Amniotic stem cell (primary cell): ENCODE results near the gene RTN4.

ENCODE experiments used
- DNase-seq: peaks from one replicate; lab custom pipeline; 2025; lab: John Stamatoyannopoulos, UW

Gene RTN4

DNA sequence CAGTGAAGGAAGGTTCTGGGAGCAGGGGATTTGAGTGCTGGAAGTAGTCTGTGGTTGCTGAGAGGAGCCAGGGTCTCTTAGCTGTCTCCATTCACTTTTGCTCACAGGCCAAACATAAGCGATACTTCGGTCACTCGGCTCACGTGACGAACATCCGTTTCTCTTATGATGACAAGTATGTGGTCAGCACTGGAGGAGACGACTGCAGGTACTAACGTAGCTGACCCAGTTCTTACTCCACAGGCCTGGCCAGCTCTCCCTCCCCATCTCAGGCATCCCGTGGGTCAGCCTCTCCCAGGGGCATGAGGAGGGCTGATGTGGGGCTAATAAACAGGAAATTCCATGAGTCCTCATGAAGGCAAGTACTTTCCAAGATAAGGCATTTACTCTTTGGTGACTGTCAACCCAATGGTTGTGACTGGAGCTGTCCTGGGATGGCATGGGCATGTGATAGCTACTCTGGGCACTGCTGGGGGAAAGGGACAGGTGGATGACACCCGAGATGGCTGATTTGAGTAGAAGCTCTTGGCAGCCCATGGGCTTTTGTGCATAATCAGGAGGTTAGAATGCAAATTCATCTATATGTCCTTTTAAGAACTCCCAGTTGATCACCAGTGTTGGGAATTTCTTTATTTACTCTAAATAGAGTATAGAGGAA is 81.6 kb downstream of the RTN4 start:
- no peak for DNase-seq

GRCh38 chr2:54967759-54968365 is 82.4 kb downstream of the RTN4 start:
- DNase-seq, result no peak

GRCh38 chr2:54967269-54967668 is 83.0 kb downstream of the RTN4 start:
- no peak for DNase-seq

DNA sequence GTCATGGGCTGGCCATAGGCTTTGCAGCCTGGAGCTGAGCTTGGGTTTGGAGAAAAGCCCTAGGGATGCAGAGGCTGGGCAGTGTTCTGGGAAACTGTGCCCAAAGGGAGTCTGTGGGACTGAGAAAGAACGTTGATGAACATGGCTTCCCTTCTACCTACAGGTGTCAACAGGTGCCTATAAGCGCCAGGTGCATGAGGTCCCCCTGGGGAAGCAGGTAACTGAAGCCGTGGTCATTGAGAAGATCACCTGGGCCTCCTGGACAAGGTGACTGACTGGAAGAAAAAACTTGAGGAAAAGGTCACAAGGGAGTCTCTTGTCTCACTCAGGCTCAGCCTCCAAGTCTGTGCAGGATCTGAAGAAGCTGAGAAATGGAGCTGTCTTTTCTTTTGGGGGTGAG is 83.4 kb downstream of the RTN4 start:
- no peak for DNase-seq

DNA sequence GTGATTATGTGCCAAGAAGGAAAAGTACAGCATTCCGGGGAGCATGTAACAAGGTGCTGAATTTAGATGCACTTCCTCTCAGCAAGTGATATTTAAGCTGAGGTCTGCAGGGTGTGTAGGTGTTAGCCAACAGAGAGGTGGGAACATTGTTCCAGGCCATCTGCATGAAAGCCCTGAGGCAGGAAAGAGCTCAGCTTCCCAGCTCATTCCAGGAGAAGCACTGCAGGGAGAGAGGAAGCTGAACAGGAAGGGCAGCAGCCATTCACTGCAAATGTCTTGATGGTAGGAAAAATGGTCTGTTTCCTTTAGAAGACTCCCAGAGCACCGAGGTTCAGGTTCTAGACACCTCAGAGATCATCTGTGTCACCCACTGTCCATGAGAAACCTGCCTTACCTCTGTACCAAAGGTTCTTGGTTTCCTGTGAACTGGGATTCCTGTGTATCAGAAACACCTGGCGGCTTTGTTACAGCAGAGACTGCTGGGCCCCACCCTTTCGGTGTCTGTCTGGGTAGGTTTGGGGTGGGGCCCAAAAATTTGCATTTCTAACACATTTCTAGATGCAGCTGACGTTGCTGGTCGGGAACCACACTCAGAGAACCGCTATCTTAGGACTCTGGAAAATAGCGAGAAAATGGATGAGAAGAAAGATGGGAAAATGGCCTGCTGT is 84.0 kb downstream of the RTN4 start:
- no peak for DNase-seq

DNA sequence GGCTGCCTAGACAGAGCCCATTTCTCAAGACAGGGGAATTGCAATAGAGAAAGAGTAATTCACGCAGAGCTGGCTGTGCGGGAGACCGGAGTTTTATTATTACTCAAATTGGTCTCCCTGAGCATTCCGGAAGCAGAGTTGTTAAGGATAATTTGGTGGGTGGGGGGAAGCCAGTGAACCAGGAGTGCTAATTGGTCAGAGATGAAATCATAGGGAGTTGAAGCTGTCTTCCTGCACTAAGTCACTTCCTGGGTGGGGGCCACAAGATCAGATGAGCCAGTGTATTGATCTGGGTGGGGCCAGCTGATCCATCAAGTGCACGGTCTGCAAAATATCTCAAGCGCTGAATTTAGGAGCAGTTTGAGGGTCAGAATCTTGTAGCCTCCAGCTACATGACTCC is 84.8 kb downstream of the RTN4 start:
- no peak for DNase-seq

DNA sequence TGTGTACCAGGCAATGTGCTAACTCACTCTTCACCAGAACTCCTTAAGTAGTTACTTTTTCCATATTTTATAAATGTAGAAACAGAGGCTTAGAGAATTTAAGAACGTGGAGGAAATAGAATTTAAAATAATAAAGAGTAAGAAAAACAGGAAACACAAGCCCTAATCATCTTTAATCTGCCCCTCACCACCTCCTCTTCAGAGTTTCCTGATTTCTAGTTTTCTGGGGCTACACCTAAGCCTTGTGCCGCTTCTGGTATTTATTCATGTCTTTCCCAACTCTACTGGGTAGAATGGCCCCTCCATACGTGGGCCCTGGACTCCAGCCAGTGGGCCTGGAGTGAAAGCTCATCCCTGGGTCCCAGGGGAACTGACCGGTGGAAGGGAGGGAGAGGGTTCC is 85.4 kb downstream of the RTN4 start:
- DNase-seq, result no peak

DNA sequence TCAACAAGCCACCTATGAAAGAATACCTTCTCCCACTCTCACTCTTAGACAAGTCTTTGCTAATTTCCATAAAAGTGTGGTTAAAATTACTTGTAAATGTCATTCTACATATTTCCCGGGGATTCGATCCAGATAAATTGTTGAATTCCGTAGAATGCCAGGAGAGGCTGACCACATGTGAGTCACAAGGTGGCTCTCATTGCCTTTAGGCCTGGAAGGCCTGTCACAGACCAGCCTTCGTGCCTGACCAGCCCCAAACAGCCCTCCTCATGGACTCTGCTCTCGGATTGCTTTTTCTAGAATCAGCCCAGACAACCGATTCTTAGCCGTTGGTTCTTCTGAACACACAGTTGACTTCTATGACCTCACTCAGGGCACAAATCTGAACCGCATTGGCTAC is 86.0 kb downstream of the RTN4 start:
- DNase-seq, result no peak

- DNase-seq, result no peak
Observed at GRCh38 chr2:54963476-54963875, 86.8 kb downstream of the RTN4 start.

GRCh38 chr2:54962935-54963440 is 87.3 kb downstream of the RTN4 start:
- no peak for DNase-seq

DNA sequence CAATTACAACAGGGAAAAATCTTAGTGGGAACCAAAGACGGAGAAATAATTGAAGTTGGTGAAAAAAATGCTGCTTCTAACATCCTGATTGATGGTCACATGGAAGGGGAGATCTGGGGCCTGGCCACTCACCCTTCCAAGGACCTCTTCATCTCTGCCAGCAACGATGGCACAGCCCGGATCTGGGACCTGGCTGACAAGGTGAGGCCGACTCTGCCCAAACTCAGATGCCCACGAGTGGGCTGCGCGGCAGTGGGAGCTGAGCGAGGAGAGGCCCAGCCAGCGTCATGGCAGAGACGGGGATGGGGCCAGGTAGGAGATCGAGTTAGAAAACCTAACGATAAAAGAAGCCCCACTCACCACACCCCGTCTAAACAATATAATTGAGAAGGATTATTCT is 87.7 kb downstream of the RTN4 start:
- no peak for DNase-seq

DNA sequence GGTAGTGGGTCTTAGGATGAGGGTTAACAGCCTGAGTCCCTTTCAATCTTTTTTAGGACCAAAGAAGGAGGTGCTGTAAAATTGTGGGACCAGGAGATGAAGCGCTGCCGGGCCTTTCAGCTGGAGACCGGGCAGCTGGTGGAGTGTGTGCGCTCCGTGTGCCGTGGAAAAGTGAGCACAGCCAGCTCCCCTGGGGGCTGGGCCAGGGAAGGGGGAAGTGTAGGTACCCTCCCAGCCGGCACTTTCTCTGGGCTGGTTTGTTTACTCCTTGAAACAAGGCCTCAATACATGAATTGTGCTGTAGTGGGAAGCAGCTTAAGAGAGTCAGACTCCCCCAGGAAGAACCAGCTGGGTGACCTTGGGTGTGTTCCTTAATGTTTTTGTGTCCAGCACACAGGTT is 90.1 kb downstream of the RTN4 start:
- no peak for DNase-seq

DNA sequence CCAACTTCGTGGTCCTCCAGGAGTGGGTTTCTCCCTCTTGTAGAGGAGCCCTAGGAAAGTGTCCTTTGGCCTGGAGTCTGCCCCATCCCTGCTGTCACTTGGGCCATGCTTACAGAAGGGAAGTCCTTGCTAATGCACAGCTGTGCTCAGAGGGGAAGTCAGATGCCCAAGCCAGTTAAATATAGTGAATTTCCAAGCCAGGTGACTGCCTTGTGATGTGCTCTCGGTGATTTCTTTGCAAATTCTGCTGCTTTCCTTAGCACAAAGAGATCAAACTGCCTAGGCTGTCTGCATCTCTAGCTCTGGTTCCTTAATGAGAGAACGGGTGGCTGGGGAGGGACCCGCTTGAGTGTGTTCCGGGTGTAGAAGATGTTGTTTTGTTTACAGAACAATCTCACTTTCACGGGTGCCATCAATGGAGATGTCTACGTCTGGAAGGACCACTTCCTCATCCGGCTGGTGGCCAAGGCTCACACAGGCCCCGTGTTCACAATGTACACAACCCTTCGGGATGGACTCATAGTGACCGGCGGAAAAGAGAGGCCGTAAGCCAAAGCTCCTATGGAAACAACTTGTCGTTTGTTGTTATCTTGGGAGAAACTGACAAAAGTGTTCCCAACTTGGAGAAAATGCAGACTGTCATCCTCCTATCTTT is 91.4 kb downstream of the RTN4 start:
- DNase-seq, result no peak

DNA sequence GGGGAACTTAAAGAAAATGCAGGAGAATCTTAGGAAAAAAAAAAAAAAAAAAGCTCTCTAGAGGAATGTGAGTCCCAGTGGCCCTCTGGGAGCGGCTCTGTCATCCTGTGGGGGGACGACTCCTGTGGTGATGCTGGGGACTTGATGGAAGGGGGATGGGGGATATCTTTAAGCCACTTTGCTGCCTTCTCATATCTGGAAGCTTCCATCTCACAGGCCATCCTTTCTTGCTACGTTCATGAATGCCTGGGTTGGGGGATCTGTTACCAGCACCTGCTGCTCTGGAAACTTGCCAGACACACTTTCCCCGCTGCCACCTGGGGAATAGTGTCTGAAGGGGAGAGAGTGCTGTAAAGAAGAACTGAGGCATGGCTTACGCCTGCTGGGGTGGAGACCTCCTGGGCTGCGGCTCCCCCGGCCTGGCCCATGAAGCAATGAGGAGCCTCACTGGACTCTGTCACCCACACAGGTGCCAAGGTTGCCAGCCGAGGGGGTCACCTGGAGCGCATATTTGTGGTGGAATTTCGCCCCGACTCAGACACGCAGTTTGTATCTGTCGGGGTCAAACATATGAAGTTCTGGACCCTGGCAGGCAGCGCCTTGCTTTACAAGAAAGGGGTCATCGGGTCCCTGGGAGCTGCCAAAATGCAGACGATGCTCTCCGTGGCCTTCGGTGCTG is 92.8 kb downstream of the RTN4 start:
- DNase-seq, result no peak

- no peak for DNase-seq
Observed at GRCh38 chr2:54956111-54956627, 94.1 kb downstream of the RTN4 start.

GRCh38 chr2:54955358-54956110 is 94.7 kb downstream of the RTN4 start:
- no peak for DNase-seq

GRCh38 chr2:54954705-54955357 is 95.4 kb downstream of the RTN4 start:
- no peak for DNase-seq

GRCh38 chr2:54954158-54954557 is 96.1 kb downstream of the RTN4 start:
- DNase-seq, result no peak

DNA sequence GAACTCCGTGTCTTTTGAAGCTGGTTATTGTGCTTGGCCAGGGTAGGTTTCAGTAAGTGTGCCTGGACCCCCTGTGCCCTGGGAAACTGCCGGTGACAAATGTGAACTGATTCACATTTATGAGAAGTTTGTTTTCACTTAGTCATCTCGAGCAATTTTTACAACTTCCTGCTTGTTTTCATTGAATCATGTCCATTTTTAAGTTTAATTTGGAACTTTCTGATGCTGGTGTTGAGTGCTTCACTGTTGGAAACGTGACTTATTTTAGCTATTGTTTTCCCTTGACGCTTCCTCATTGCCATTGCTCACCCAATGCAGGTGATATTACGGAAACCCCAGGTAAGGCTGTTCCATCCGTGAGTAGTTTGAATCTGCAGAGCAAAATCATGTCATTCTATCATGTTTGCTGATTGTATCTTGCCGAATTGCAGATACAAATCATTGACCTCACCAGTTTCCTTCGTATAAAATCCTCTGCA is 97.2 kb downstream of the RTN4 start:
- DNase-seq, result no peak

DNA sequence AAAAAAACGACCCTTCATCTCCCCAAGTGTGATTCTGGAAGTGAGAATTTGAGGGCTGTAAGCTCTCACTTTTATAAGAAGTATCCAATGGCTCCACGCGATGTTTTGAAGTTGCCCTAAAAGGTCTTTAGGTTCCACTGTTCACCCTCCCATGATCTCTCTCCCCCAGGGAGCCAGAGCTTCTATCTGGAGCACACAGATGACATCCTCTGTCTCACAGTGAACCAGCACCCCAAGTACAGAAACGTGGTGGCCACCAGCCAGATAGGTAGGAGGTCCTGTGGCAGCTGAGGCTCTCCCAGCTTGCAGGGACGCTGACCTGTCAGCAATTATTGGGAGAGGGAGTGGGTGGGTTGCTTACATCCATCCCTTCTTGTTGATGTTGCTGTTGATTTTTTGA is 97.8 kb downstream of the RTN4 start:
- DNase-seq, result no peak

DNA sequence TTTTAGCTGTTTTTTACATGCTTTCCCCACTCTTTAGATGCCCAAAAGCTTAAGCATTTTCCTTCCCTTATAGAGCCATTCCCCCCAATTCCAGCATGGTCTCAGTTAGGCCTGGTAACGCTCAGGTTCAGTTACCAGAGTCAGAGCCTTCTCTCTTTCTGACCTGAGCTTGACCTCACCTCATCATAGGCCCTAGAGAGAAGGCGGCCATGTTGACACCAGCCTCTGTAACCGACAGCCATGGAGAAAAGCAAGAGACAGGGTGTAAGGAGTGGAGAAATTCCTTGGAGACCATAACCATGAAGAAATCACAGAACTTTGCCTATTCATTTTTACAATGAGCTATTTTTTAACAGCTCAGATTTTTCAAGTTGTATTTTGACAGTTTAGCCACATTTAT is 99.4 kb downstream of the RTN4 start:
- no peak for DNase-seq
